GM23338 (cell line): ENCODE results near the gene LDLRAD3. TPM values are rescaled to one million over a fixed set of nuclear protein-coding genes. Genes with fewer than 3 reads are reported as not detected.

Source experiments
- ATAC-seq: fragments of 200-7000 bp; cut with Tn5 transposase; 3 replicates; pipeline ENCODE4 v1.9.1; 2020
- DNase-seq: peaks from one replicate; pipeline ENCODE4 v3.0.0-alpha.2; 2015; ENCODE audit warnings: low spot score
- H2AFZ ChIP-seq: fragments of 200-600 bp; sonication (generic); 2 replicates; pipeline ENCODE4 v1.8.0; 2016; ENCODE audit warnings: antibody characterized with exemption, mild to moderate bottlenecking, moderate library complexity
- H3F3A ChIP-seq: fragments of 200-600 bp; sonication (generic); replicated peaks from 2 replicates; pipeline ENCODE4 v1.8.0; 2017; ENCODE audit warnings: antibody characterized with exemption, mixed run types, low read depth
- H3K27ac ChIP-seq: fragments of 200-600 bp; sonication (generic); 2 replicates; pipeline ENCODE4 v1.6.1; 2016; ENCODE audit warnings: low read depth
- H3K27me3 ChIP-seq: fragments of 200-600 bp; sonication (generic); 2 replicates; pipeline ENCODE4 v1.8.0; 2016; ENCODE audit warnings: mild to moderate bottlenecking, mixed run types, moderate library complexity; ENCODE audit not compliant: insufficient read depth
- H3K36me3 ChIP-seq: fragments of 200-600 bp; sonication (generic); 2 replicates; pipeline ENCODE4 v1.8.0; 2016; ENCODE audit warnings: mild to moderate bottlenecking; ENCODE audit not compliant: insufficient read depth
- H3K4me1 ChIP-seq: fragments of 200-600 bp; sonication (generic); 2 replicates; pipeline ENCODE4 v1.8.0; 2016; ENCODE audit warnings: mild to moderate bottlenecking, moderate library complexity; ENCODE audit not compliant: insufficient read depth
- H3K4me2 ChIP-seq: fragments of 200-600 bp; sonication (generic); 2 replicates; pipeline ENCODE4 v1.7.1; 2017; ENCODE audit warnings: mixed run types
- H3K4me3 ChIP-seq: fragments of 200-600 bp; sonication (generic); 2 replicates; pipeline ENCODE4 v1.6.1; 2016; ENCODE audit warnings: mixed run types
- H3K79me2 ChIP-seq: fragments of 200-600 bp; sonication (generic); replicated peaks from 2 replicates; pipeline ENCODE4 v1.8.0; 2017; ENCODE audit warnings: mild to moderate bottlenecking; ENCODE audit not compliant: insufficient read depth
- H3K9me2 ChIP-seq: fragments of 200-600 bp; sonication (generic); 2 replicates; pipeline ENCODE4 v1.8.0; 2017; ENCODE audit not compliant: insufficient read depth
- H4K20me1 ChIP-seq: fragments of 200-600 bp; sonication (generic); replicated peaks from 2 replicates; pipeline ENCODE4 v1.8.0; 2017; ENCODE audit warnings: mild to moderate bottlenecking; ENCODE audit not compliant: insufficient read depth
- H3K27ac Mint-ChIP-seq: 2 replicates; pipeline ENCODE4 v1.8.0; 2020; ENCODE audit warnings: inconsistent platforms, mild to moderate bottlenecking, moderate library complexity, mixed read lengths
- H3K27me3 Mint-ChIP-seq: 3 replicates; pipeline ENCODE4 v1.8.0; 2022; ENCODE audit warnings: low read depth, mild to moderate bottlenecking, moderate library complexity, mixed read lengths, inconsistent platforms; ENCODE audit not compliant: insufficient read depth, poor library complexity
- H3K36me3 Mint-ChIP-seq: 3 replicates; pipeline ENCODE4 v1.8.0; 2021; ENCODE audit warnings: low read depth, mild to moderate bottlenecking, inconsistent platforms, moderate library complexity, mixed read lengths
- H3K4me1 Mint-ChIP-seq: 3 replicates; pipeline ENCODE4 v1.8.0; 2020; ENCODE audit warnings: mild to moderate bottlenecking, inconsistent platforms, mixed read lengths
- H3K4me3 Mint-ChIP-seq: 3 replicates; pipeline ENCODE4 v1.8.0; 2021; ENCODE audit warnings: moderate library complexity, mild to moderate bottlenecking, inconsistent platforms, mixed read lengths
- H3K9me3 Mint-ChIP-seq: 3 replicates; pipeline ENCODE4 v1.8.0; 2020; ENCODE audit warnings: moderate library complexity, mild to moderate bottlenecking, inconsistent platforms, mixed read lengths
- CREB1 ChIP-seq: fragments of 250-450 bp; sonication (Bioruptor Pico); IDR thresholded peaks from 2 replicates; pipeline ENCODE4 v1.5.0; 2020; ENCODE audit warnings: low read depth, mild to moderate bottlenecking, moderate library complexity
- CTCF ChIP-seq, 2 experiments: fragments of 200-600 bp in 1 of 2; sonication (generic) in 1 of 2; conservative IDR thresholded peaks; 2 replicates each; pipeline versions ENCODE4 v1.5.1 to v1.6.1; 2016 to 2017; ENCODE audit warnings: antibody characterized with exemption in 2 of 2, low read depth in 2 of 2, mild to moderate bottlenecking in 2 of 2, moderate library complexity in 1 of 2
- EZH2 ChIP-seq: fragments of 200-600 bp; sonication (generic); IDR thresholded peaks from one replicate; pipeline ENCODE4 v1.8.0; 2017; ENCODE audit warnings: antibody characterized with exemption, mild to moderate bottlenecking, low read depth; ENCODE audit not compliant: unreplicated experiment
- EZH2phosphoT487 ChIP-seq: fragments of 200-600 bp; sonication (generic); IDR thresholded peaks from one replicate; pipeline ENCODE4 v1.8.1; 2018; ENCODE audit warnings: antibody characterized with exemption; ENCODE audit not compliant: unreplicated experiment
- JUNB ChIP-seq: IDR thresholded peaks from one replicate; pipeline ENCODE4 v1.6.1; 2016; ENCODE audit warnings: antibody characterized with exemption; ENCODE audit not compliant: unreplicated experiment
- NANOG ChIP-seq: IDR thresholded peaks from 2 replicates; pipeline ENCODE4 v1.6.1; 2016; ENCODE audit warnings: antibody characterized with exemption, borderline replicate concordance
- POLR2AphosphoS5 ChIP-seq: IDR thresholded peaks from 2 replicates; pipeline ENCODE4 v1.6.1; 2016; ENCODE audit warnings: antibody characterized with exemption, low read depth
- STAT1 ChIP-seq: IDR thresholded peaks from one replicate; pipeline ENCODE4 v1.6.1; 2016; ENCODE audit warnings: antibody characterized with exemption; ENCODE audit not compliant: unreplicated experiment
- ZNF114 ChIP-seq: fragments of 250-450 bp; sonication (Bioruptor Pico); IDR thresholded peaks from 2 replicates; pipeline ENCODE4 v1.5.0; 2020; ENCODE audit warnings: mild to moderate bottlenecking, moderate library complexity
- ZNF331 ChIP-seq: fragments of 250-450 bp; sonication (Bioruptor Pico); IDR thresholded peaks from 2 replicates; pipeline ENCODE4 v1.5.0; 2020; ENCODE audit warnings: low read depth, mild to moderate bottlenecking, moderate library complexity
- ZNF462 ChIP-seq: fragments of 250-450 bp; sonication (Bioruptor Pico); IDR thresholded peaks from 2 replicates; pipeline ENCODE4 v1.5.0; 2020; ENCODE audit warnings: mild to moderate bottlenecking, moderate library complexity
- polyA plus RNA-seq: library from polyadenylated mRNA; unstranded; fragments of >200 nt; fragmentation: Nextera tagmentation; extraction: Ambion mirVana; gene quantifications from 2 replicates; pipeline ENCODE4 v1.2.1, GENCODE V29; 2016
- total RNA-seq: library from RNA; depleted of rRNA; stranded (reverse); fragments of >200 nt; shearing (Covaris generic); gene quantifications from 2 replicates; pipeline ENCODE4 v1.2.3, GENCODE V29; 2014
- TF ChIP-seq, protein P1 (sequence below): IDR thresholded peaks from one replicate; pipeline ENCODE4 v1.6.1; 2018; ENCODE audit warnings: antibody characterized with exemption; ENCODE audit not compliant: unreplicated experiment
- TF ChIP-seq, protein P2 (sequence below): IDR thresholded peaks from 2 replicates; pipeline ENCODE4 v1.6.1; 2016; ENCODE audit warnings: antibody characterized with exemption

LDLRAD3 gene
- total and polyA plus RNA-seq, 2 experiments from 2014 or later, result 8.5 to 19.4 TPM

GRCh38 chr11:35963911-35964310 is 20.0 kb downstream of the LDLRAD3 start:
- peaks cover 22% of the 10 kb centered on the region for H3K4me1 Mint-ChIP-seq
- H3K79me2 ChIP-seq, result peaks cover 90% of the 10 kb centered on the region
- no peak overlapping the region for H3K27ac Mint-ChIP-seq

More at GRCh38 chr11:35963911-35964310, 20.0 kb downstream of the LDLRAD3 start:
- Histone ChIP-seq H3F3A (no peaks in the 10 kb centered on the region), H2AFZ (no peak overlapping the region), H4K20me1 (peaks cover 1% of the 10 kb centered on the region; the same call in 1 of the 2 replicates), H3K9me2 (peaks cover 12% of the 10 kb centered on the region), H3K4me2 (no peak overlapping the region), H3K27me3 (no peaks in the 10 kb centered on the region), H3K4me1 (peaks cover 24% of the 10 kb centered on the region), H3K36me3 (peaks cover 7% of the 10 kb centered on the region; the same call in 1 of the 2 replicates), H3K27ac (no peak overlapping the region), H3K4me3 (no peak overlapping the region)
- Mint-ChIP-seq H3K27me3 (no peaks in the 10 kb centered on the region), H3K4me3 (no peak overlapping the region), H3K9me3 (peaks cover 15% of the 10 kb centered on the region; the same call in 2 of the 3 replicates), H3K36me3 (peaks cover 16% of the 10 kb centered on the region)
- TF ChIP-seq NANOG, result no peak
- TF ChIP-seq STAT1, result no peak
- no peak for TF ChIP-seq CTCF (conservative IDR thresholded peaks at IDR 0.05; ENCODE audit: low read depth in 2 of 2)
- TF ChIP-seq ZNF462 (CRISPR knock-in tag), result no peak
- TF ChIP-seq, protein P1, sequence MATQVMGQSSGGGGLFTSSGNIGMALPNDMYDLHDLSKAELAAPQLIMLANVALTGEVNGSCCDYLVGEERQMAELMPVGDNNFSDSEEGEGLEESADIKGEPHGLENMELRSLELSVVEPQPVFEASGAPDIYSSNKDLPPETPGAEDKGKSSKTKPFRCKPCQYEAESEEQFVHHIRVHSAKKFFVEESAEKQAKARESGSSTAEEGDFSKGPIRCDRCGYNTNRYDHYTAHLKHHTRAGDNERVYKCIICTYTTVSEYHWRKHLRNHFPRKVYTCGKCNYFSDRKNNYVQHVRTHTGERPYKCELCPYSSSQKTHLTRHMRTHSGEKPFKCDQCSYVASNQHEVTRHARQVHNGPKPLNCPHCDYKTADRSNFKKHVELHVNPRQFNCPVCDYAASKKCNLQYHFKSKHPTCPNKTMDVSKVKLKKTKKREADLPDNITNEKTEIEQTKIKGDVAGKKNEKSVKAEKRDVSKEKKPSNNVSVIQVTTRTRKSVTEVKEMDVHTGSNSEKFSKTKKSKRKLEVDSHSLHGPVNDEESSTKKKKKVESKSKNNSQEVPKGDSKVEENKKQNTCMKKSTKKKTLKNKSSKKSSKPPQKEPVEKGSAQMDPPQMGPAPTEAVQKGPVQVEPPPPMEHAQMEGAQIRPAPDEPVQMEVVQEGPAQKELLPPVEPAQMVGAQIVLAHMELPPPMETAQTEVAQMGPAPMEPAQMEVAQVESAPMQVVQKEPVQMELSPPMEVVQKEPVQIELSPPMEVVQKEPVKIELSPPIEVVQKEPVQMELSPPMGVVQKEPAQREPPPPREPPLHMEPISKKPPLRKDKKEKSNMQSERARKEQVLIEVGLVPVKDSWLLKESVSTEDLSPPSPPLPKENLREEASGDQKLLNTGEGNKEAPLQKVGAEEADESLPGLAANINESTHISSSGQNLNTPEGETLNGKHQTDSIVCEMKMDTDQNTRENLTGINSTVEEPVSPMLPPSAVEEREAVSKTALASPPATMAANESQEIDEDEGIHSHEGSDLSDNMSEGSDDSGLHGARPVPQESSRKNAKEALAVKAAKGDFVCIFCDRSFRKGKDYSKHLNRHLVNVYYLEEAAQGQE, result no peak
- TF ChIP-seq ZNF331 (CRISPR knock-in tag), result no peak
- no peak for TF ChIP-seq EZH2
- TF ChIP-seq EZH2phosphoT487, result no peak
- TF ChIP-seq JUNB, result no peak
- TF ChIP-seq POLR2AphosphoS5, result no peak
- TF ChIP-seq CREB1 (CRISPR knock-in tag), result no peak
- TF ChIP-seq, protein P2, sequence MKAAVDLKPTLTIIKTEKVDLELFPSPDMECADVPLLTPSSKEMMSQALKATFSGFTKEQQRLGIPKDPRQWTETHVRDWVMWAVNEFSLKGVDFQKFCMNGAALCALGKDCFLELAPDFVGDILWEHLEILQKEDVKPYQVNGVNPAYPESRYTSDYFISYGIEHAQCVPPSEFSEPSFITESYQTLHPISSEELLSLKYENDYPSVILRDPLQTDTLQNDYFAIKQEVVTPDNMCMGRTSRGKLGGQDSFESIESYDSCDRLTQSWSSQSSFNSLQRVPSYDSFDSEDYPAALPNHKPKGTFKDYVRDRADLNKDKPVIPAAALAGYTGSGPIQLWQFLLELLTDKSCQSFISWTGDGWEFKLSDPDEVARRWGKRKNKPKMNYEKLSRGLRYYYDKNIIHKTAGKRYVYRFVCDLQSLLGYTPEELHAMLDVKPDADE, result no peak
- no peak for TF ChIP-seq ZNF114
- DNase-seq, result no peak
- ATAC-seq, result no peak
